ENCODE data around the gene SETD9. TPM values are rescaled to one million over a fixed set of nuclear protein-coding genes. Genes with fewer than 3 reads are reported as not detected.

Gene SETD9
- total and polyA plus RNA-seq, 2 of the 13 experiments (the other 11 are each of a cell fraction or from before 2014, with no cell fraction given): 4.8 to 17.8 TPM

DNA sequence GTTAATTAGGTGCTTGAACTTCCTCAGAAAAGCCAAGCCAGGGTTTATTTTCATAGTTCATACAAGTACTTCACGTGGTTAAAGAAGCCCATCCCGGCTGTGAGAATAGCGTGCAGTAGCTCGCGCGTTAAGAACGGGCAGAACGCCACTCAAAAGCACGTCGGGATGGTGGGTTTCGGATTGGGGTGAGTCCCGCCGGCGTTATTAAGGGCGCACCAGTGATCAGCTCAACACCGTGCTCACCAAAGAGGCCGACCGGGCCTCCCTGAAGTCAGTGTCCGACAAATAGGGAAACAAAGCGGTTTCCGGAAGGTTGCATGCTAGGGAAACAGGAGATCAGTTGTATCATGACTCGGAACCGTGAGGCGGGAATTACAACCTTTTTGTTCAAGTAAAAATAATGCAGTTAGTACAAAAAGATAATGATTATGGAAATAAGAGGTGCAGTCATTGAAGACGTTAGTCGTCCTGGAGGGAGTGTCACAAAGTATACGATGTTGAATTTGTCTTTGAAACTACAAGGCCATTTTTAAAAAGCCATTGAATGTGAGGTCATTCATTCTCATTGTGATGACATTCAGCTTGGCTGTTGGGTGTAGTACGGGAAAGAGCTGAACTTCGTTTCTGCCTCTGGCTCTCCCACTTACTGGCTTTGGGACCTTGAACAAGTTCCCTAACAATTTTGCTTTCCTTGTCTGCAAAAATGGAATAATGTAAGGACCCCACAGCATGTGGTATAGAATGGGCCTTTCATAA, 992 bp downstream of the SETD9 start (continued):
- TF ChIP-seq ZBTB8A (CRISPR knock-in tag; IDR thresholded peaks at IDR 0.05; ENCODE audit: borderline replicate concordance, low read depth) (no peak), GATA4 (IDR thresholded peaks at IDR 0.05; ENCODE audit: borderline replicate concordance, low read depth) (no peak), ZNF792 (CRISPR knock-in tag; IDR thresholded peaks at IDR 0.05) (no peak), CHCHD3 (CRISPR knock-in tag; IDR thresholded peaks at IDR 0.05) (no peak), ZNF652 (CRISPR knock-in tag; IDR thresholded peaks at IDR 0.05; ENCODE audit: borderline replicate concordance, low read depth) (no peak), POLR2G (IDR thresholded peaks at IDR 0.05; ENCODE audit: low read depth, low read length) (no peak; the same call in 1 of the 2 replicates), MAF1 (CRISPR knock-in tag; IDR thresholded peaks at IDR 0.05; ENCODE audit: borderline replicate concordance) (no peak), ZNF780A (CRISPR knock-in tag; IDR thresholded peaks at IDR 0.05) (no peak), NFKB2 (CRISPR knock-in tag; IDR thresholded peaks at IDR 0.05; ENCODE audit: borderline replicate concordance) (no peak; the same call in 1 of the 2 replicates), ASH2L (IDR thresholded peaks at IDR 0.05; ENCODE audit: insufficient read length, low read depth, low read length) (peak; percentile 86)
- TF ChIP-seq, protein P1, sequence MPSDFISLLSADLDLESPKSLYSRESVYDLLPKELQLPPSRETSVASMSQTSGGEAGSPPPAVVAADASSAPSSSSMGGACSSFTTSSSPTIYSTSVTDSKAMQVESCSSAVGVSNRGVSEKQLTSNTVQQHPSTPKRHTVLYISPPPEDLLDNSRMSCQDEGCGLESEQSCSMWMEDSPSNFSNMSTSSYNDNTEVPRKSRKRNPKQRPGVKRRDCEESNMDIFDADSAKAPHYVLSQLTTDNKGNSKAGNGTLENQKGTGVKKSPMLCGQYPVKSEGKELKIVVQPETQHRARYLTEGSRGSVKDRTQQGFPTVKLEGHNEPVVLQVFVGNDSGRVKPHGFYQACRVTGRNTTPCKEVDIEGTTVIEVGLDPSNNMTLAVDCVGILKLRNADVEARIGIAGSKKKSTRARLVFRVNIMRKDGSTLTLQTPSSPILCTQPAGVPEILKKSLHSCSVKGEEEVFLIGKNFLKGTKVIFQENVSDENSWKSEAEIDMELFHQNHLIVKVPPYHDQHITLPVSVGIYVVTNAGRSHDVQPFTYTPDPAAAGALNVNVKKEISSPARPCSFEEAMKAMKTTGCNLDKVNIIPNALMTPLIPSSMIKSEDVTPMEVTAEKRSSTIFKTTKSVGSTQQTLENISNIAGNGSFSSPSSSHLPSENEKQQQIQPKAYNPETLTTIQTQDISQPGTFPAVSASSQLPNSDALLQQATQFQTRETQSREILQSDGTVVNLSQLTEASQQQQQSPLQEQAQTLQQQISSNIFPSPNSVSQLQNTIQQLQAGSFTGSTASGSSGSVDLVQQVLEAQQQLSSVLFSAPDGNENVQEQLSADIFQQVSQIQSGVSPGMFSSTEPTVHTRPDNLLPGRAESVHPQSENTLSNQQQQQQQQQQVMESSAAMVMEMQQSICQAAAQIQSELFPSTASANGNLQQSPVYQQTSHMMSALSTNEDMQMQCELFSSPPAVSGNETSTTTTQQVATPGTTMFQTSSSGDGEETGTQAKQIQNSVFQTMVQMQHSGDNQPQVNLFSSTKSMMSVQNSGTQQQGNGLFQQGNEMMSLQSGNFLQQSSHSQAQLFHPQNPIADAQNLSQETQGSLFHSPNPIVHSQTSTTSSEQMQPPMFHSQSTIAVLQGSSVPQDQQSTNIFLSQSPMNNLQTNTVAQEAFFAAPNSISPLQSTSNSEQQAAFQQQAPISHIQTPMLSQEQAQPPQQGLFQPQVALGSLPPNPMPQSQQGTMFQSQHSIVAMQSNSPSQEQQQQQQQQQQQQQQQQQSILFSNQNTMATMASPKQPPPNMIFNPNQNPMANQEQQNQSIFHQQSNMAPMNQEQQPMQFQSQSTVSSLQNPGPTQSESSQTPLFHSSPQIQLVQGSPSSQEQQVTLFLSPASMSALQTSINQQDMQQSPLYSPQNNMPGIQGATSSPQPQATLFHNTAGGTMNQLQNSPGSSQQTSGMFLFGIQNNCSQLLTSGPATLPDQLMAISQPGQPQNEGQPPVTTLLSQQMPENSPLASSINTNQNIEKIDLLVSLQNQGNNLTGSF (CRISPR knock-in tag; IDR thresholded peaks at IDR 0.05): no peak
- TF ChIP-seq, protein P2, sequence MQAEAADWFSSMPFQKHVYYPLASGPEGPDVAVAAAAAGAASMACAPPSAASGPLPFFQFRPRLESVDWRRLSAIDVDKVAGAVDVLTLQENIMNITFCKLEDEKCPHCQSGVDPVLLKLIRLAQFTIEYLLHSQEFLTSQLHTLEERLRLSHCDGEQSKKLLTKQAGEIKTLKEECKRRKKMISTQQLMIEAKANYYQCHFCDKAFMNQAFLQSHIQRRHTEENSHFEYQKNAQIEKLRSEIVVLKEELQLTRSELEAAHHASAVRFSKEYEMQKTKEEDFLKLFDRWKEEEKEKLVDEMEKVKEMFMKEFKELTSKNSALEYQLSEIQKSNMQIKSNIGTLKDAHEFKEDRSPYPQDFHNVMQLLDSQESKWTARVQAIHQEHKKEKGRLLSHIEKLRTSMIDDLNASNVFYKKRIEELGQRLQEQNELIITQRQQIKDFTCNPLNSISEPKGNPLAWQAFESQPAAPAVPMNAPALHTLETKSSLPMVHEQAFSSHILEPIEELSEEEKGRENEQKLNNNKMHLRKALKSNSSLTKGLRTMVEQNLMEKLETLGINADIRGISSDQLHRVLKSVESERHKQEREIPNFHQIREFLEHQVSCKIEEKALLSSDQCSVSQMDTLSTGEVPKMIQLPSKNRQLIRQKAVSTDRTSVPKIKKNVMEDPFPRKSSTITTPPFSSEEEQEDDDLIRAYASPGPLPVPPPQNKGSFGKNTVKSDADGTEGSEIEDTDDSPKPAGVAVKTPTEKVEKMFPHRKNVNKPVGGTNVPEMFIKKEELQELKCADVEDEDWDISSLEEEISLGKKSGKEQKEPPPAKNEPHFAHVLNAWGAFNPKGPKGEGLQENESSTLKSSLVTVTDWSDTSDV (CRISPR knock-in tag; IDR thresholded peaks at IDR 0.05): no peak
- TF ChIP-seq, protein P3, sequence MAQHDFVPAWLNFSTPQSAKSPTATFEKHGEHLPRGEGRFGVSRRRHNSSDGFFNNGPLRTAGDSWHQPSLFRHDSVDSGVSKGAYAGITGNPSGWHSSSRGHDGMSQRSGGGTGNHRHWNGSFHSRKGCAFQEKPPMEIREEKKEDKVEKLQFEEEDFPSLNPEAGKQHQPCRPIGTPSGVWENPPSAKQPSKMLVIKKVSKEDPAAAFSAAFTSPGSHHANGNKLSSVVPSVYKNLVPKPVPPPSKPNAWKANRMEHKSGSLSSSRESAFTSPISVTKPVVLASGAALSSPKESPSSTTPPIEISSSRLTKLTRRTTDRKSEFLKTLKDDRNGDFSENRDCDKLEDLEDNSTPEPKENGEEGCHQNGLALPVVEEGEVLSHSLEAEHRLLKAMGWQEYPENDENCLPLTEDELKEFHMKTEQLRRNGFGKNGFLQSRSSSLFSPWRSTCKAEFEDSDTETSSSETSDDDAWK (CRISPR knock-in tag; IDR thresholded peaks at IDR 0.05): no peak
- TF ChIP-seq, protein P4, sequence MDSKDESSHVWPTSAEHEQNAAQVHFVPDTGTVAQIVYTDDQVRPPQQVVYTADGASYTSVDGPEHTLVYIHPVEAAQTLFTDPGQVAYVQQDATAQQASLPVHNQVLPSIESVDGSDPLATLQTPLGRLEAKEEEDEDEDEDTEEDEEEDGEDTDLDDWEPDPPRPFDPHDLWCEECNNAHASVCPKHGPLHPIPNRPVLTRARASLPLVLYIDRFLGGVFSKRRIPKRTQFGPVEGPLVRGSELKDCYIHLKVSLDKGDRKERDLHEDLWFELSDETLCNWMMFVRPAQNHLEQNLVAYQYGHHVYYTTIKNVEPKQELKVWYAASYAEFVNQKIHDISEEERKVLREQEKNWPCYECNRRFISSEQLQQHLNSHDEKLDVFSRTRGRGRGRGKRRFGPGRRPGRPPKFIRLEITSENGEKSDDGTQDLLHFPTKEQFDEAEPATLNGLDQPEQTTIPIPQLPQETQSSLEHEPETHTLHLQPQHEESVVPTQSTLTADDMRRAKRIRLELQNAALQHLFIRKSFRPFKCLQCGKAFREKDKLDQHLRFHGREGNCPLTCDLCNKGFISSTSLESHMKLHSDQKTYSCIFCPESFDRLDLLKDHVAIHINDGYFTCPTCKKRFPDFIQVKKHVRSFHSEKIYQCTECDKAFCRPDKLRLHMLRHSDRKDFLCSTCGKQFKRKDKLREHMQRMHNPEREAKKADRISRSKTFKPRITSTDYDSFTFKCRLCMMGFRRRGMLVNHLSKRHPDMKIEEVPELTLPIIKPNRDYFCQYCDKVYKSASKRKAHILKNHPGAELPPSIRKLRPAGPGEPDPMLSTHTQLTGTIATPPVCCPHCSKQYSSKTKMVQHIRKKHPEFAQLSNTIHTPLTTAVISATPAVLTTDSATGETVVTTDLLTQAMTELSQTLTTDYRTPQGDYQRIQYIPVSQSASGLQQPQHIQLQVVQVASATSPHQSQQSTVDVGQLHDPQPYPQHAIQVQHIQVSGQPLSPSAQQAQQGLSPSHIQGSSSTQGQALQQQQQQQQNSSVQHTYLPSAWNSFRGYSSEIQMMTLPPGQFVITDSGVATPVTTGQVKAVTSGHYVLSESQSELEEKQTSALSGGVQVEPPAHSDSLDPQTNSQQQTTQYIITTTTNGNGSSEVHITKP (CRISPR knock-in tag; IDR thresholded peaks at IDR 0.05; ENCODE audit: low read depth): 0 out of 2 replicates have a peak, but pooled peaks have one; percentile 10
- TF ChIP-seq, protein P5, sequence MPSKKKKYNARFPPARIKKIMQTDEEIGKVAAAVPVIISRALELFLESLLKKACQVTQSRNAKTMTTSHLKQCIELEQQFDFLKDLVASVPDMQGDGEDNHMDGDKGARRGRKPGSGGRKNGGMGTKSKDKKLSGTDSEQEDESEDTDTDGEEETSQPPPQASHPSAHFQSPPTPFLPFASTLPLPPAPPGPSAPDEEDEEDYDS (CRISPR knock-in tag; IDR thresholded peaks at IDR 0.05): no peak

All from HepG2 (cell line).